HG03135 (cell line): Measurements from ENCODE around the gene KDR.

ENCODE experiments used
- ATAC-seq: cut with Tn5 transposase; IDR thresholded peaks from one replicate; pipeline ENCODE4 v1.9.1; 2021; ENCODE audit warnings: mild to moderate bottlenecking, moderate library complexity; ENCODE audit not compliant: unreplicated experiment

KDR gene

GRCh38 chr4:55124322-55125076 is 896 bp downstream of the KDR start:
- ATAC-seq: no peak

DNA sequence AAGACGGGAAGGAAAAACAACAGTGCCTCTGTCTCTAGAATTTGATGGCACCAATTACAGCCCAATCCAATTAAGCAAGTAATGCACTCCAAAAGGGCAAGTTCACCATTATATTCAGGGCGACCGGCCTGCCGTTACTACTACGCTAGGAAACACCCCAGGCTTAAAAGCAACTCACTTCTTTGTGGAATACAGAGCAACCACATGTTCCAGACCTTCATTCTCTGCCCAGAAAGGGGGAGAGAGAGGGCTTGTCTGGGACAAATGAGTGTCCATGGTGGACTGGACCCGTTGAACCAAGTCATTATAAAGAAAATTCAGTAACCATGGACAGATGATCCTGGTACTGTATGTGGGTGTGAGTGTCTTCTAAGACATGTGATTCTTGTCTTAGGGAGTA is 1.6 kb downstream of the KDR start:
- ATAC-seq: no peak

- ATAC-seq: no peak
These were observed 3.2 kb downstream of the KDR start for GRCh38 chr4:55122235-55122634.

GRCh38 chr4:55121246-55121645 is 4.1 kb downstream of the KDR start:
- ATAC-seq: no peak

GRCh38 chr4:55118397-55118796 is 7.0 kb downstream of the KDR start:
- ATAC-seq: no peak

DNA sequence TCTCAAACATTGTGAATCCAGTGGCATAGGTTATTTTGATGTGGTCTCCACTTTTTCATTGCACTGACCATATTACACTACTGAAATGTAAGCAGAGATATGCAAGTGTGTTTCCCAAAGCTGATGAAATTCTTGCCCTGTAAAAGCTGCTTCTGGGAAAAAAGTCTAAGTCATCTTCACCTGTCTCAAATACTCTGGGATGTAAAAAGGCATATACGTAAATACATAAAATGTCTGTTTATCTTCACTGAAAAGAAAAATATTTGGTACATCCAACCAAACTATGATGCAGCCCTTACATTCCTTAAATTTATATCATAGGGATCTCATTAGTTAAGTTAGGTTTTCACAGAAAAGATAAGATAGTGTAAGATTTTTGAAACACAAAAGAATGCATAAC is 7.9 kb downstream of the KDR start:
- no peak for ATAC-seq

DNA sequence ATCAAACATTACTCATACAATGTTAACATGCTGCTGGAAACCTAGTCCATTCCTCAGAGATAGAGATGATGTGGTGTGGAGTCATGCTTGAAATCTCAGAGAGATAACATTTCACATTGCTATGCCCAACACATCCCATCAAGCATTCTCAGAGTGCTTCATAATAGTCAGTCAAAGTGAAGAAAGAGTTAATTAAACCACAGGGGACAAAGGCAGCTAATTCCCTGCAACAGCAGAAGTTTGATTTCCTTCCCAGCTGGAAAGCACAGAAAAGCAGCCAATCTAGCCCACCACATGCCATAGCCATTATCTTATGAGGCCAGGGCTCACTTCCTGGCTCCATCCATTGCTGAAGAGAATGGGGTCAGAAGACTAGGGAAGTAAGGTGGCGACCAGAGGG is 8.9 kb downstream of the KDR start:
- ATAC-seq: no peak

- no peak for ATAC-seq
These were observed 13.8 kb downstream of the KDR start for GRCh38 chr4:55111601-55112000.

GRCh38 chr4:55110131-55110530 is 15.3 kb downstream of the KDR start:
- no peak for ATAC-seq

GRCh38 chr4:55107054-55107453 is 18.3 kb downstream of the KDR start:
- no peak for ATAC-seq

GRCh38 chr4:55103224-55103623 is 22.2 kb downstream of the KDR start:
- no peak for ATAC-seq

GRCh38 chr4:55099816-55100215 is 25.6 kb downstream of the KDR start:
- ATAC-seq: no peak

- ATAC-seq: no peak
These were observed 26.8 kb downstream of the KDR start for GRCh38 chr4:55098456-55099204.

DNA sequence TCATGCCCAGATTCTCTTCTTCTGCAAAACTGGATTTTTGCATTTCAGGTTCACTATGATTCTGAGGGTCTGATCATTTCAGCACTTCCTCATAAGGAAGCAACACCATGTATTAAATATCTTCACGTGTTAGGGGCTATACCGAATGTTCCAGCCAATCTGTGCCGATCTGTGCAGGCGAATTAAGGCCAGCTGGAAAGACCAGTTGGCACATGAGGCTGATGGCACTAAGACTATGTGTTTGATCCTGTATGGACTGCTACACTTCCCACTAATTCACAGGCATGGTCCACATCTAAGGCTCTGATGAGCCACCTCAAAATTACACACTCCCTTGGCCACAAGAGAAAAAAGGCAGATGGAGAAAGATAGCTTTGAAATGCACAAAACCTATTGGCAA is 28.8 kb downstream of the KDR start:
- no peak for ATAC-seq

DNA sequence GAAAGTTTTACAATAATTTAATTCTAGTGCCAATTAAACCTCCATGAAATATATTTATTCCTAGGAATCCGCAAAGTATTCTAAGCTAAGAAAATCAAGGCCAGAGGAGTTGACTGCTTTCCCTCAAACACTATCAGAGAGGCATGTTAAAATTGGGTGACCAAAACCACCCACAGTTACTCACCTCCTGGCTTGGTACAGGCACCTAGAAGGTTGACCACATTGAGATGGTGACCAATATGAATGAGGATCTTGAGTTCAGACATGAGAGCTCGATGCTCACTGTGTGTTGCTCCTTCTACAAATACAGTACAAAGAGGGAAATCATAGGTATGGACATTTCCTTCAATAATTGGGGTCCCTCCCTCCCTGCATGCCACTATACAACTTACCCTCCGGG is 29.4 kb downstream of the KDR start:
- no peak for ATAC-seq

- ATAC-seq: no peak
These were observed 32.9 kb downstream of the KDR start for GRCh38 chr4:55092504-55092903.

DNA sequence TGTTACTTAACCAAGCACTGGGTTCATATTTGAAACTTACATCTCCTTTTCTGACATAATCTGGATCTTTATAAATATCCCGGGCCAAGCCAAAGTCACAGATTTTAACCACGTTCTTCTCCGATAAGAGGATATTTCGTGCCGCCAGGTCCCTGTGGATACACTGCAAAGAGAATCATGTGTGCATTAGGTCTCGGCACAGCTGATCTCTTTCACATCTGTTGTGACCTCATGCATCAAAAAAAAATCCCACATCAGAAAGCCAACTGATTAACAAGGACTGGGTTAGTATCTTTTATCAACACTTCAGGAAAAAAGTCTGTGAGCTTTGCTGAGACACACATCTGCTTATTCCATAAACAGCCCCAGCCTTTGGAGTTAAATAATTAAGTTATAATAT is 35.5 kb downstream of the KDR start:
- no peak for ATAC-seq

- no peak for ATAC-seq
These were observed 37.5 kb downstream of the KDR start for GRCh38 chr4:55087913-55088260.

DNA sequence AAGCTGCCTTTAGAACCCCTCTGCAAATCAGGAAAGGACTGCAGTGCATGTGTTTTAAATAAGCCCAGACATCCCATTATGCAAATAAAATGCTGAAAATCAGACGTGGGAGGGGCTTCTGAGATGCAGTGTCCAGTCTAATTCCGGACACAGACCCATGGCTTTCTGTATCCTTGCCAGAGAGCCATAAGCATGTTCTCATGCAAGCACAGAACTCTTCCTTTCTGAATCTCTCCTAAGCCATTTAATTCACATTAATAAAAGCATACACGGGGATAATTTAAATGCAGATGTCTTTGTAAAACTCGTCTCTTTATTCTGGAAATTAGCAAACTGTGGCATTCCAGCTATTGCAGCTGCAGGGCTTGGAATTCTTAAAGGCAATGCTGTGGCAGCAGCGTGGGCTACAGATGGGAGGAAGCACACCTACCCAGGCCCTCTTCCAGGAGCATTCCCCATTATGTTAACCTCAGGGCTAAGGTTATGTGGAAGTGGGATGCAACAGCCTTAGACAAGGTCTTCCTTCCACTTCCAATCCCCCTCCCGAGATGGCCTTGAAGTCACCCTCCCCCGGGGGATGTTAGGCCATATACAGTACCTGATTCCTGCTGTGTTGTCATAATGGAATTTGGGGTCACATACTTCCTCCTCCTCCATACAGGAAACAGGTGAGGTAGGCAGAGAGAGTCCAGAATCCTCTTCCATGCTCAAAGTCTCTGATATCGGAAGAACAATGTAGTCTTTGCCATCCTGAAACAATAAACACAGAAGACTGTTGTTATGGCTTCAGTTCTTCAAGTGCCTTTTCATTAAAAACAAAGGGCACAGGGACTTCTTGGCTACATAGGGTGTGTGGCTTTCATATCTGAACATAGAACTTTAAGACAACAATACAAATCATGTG is 38.1 kb downstream of the KDR start:
- ATAC-seq: no peak

DNA sequence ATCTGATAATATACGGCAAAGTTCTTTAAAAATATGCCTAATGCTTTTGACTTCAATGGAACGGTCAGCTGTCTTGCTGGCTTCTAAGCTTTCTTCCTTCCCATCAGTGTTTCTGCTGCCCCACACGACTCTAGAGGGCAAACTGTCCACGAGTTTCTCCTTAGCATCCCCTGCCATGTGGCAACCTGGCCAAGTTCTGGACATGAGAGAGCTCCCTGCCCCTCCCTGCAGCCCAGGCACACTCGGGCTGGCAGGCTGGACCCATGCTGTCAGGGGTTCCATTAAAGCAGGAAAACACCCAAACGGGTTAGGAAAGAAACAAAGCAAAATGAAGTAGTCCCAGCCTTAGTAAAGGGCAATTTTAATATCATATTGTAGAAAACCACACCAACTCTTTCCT is 38.8 kb downstream of the KDR start:
- ATAC-seq: no peak

DNA sequence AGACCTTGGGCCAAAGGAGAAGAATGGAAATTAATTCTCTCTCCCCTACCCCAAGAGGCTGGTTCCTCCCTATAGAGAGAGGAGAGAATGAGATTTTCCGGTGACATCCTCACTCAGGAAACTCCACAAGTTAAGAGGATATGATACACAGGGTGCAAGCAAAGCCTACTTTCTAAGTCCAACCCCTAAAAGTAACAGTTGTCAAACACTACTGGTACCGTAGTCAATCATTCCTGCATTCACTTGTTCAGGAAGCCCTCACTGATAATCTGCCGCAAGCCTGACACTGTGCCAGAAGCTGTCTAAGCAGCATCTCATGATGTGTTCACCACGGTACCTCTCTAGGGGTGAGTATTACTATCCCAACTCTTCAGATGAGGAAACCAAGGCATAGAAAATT is 41.7 kb downstream of the KDR start:
- no peak for ATAC-seq

GRCh38 chr4:55082756-55083155 is 42.6 kb downstream of the KDR start:
- no peak for ATAC-seq
